Endothelial cell of umbilical vein (primary cell): ENCODE results near the gene KLK13. TPM values are rescaled to one million over a fixed set of nuclear protein-coding genes. Genes with fewer than 3 reads are reported as not detected.

Experiments
- BruUV-seq: library from RNA; stranded (reverse); fragments of 400-500 nt; replicated peaks from 2 replicates; lab custom pipeline; 2021; lab: Mats Ljungman, UMichigan
- CTCF ChIA-PET: fragments of 300-600, 350-600 bp; sonication (Branson Sonifier 250); formaldehyde crosslinking; loops from one replicate; lab custom pipeline; 2021; ENCODE audit warnings: antibody characterized with exemption, inconsistent platforms; lab: Charles Lee
- POLR2A ChIA-PET: fragments of 300-600, 350-600 bp; sonication (Branson Sonifier 250); formaldehyde crosslinking; loops from one replicate; lab custom pipeline; 2021; ENCODE audit warnings: antibody characterized with exemption, inconsistent platforms; lab: Charles Lee
- DNase-seq: peaks from one replicate; pipeline ENCODE4 v3.0.0-alpha.2; 2011; ENCODE audit warnings: low read depth, low spot score
- FAIRE-seq: peaks from 2 replicates; lab custom pipeline; 2011; peaks lifted over from hg19 to GRCh38; lab: Jason Lieb, UNC
- H2AFZ ChIP-seq: 2 replicates; pipeline ENCODE4 v1.6.0; 2012; ENCODE audit warnings: low read depth, low read length, control low read depth, inconsistent platforms
- H3K27ac ChIP-seq: 2 replicates; pipeline ENCODE4 v1.5.1; 2011; ENCODE audit warnings: low read depth, mild to moderate bottlenecking, control low read depth, low read length, moderate library complexity; ENCODE audit not compliant: insufficient read depth
- H3K27me3 ChIP-seq, 2 experiments: 2 replicates each; pipeline versions ENCODE4 v1.6.0 to v1.6.1; 2011; ENCODE audit warnings: low read length in 2 of 2, mixed read lengths in 1 of 2; ENCODE audit not compliant: control insufficient read depth in 2 of 2, insufficient read depth in 2 of 2
- H3K36me3 ChIP-seq, 2 experiments: 2 replicates in 1 of 2; 3 replicates in 1 of 2; pipeline ENCODE4 v1.5.1; 2011; ENCODE audit warnings: low read length in 2 of 2, mild to moderate bottlenecking in 1 of 2, moderate library complexity in 1 of 2; ENCODE audit not compliant: control insufficient read depth in 2 of 2, insufficient read depth in 2 of 2; ENCODE audit errors: extremely low read depth in 1 of 2
- H3K4me1 ChIP-seq: 3 replicates; pipeline ENCODE4 v1.5.1; 2011; ENCODE audit warnings: mild to moderate bottlenecking, low read length; ENCODE audit not compliant: control insufficient read depth, insufficient read depth; ENCODE audit errors: extremely low read depth
- H3K4me2 ChIP-seq: 2 replicates; pipeline ENCODE4 v1.6.1; 2011; ENCODE audit warnings: low read length, control low read depth, mixed read lengths; ENCODE audit not compliant: insufficient read depth
- H3K4me3 ChIP-seq, 3 experiments: fragments of 200-600 bp in 1 of 3; sonication (generic), shearing (Covaris generic) in 1 of 3; replicated peaks in 1 of 3; 2 replicates each; pipeline ENCODE4 v1.5.1; 2011 to 2016; ENCODE audit warnings: control low read depth in 3 of 3, low read length in 3 of 3, mild to moderate bottlenecking in 2 of 3, inconsistent platforms in 1 of 3, low read depth in 1 of 3, moderate library complexity in 1 of 3; ENCODE audit not compliant: insufficient read depth in 1 of 3
- H3K79me2 ChIP-seq: 2 replicates; pipeline ENCODE4 v1.6.0; 2012; ENCODE audit warnings: low read length, inconsistent platforms; ENCODE audit not compliant: control insufficient read depth, insufficient read depth
- H3K9ac ChIP-seq: replicated peaks from 2 replicates; pipeline ENCODE3; 2011; ENCODE audit warnings: low read length, control low read depth; ENCODE audit not compliant: insufficient read depth; ENCODE audit errors: extremely low read depth
- H3K9me1 ChIP-seq: replicated peaks from 3 replicates; pipeline ENCODE4 v1.6.0; 2011; ENCODE audit warnings: mild to moderate bottlenecking, low read length; ENCODE audit not compliant: control insufficient read depth, insufficient read depth; ENCODE audit errors: extremely low read depth
- H3K9me3 ChIP-seq: replicated peaks from 2 replicates; pipeline ENCODE4 v1.5.1; 2012; ENCODE audit warnings: low read length, inconsistent platforms; ENCODE audit not compliant: control insufficient read depth, insufficient read depth
- H4K20me1 ChIP-seq: replicated peaks from 2 replicates; pipeline ENCODE3; 2011; ENCODE audit warnings: mild to moderate bottlenecking, low read length; ENCODE audit not compliant: control insufficient read depth, insufficient read depth; ENCODE audit errors: extremely low read depth
- CTCF ChIP-seq, 2 donors: IDR thresholded peaks; 1 replicate in 1 of 2; 2 replicates in 1 of 2; pipeline ENCODE4 v1.5.1; 2011; ENCODE audit warnings: low read length in 2 of 2, mild to moderate bottlenecking in 2 of 2, moderate library complexity in 2 of 2, control low read depth in 1 of 2, inconsistent platforms in 1 of 2, low read depth in 1 of 2; ENCODE audit not compliant: insufficient read depth in 1 of 2; ENCODE audit errors: extremely low read depth in 1 of 2
- EZH2 ChIP-seq: IDR thresholded peaks from 2 replicates; pipeline ENCODE4 v1.6.1; 2012; ENCODE audit warnings: borderline replicate concordance, low read depth, mild to moderate bottlenecking, moderate library complexity, low read length, inconsistent platforms; ENCODE audit not compliant: severe bottlenecking
- FOS ChIP-seq: IDR thresholded peaks from 2 replicates; pipeline ENCODE4 v1.6.1; 2011; ENCODE audit warnings: mild to moderate bottlenecking, low read length, moderate library complexity, borderline replicate concordance; ENCODE audit not compliant: insufficient read depth
- GATA2 ChIP-seq: IDR thresholded peaks from 2 replicates; pipeline ENCODE4 v1.7.0; 2011; ENCODE audit warnings: low read depth, mild to moderate bottlenecking, moderate library complexity, mixed read lengths, low read length; ENCODE audit not compliant: insufficient read length, insufficient read depth
- JUN ChIP-seq: IDR thresholded peaks from 2 replicates; pipeline ENCODE4 v1.6.1; 2011; ENCODE audit warnings: borderline replicate concordance, low read depth; ENCODE audit not compliant: insufficient read length, insufficient read depth
- MYC ChIP-seq: IDR thresholded peaks from one replicate; pipeline ENCODE4 v1.6.1; 2011; ENCODE audit warnings: mild to moderate bottlenecking, low read depth, low read length
- POLR2A ChIP-seq: IDR thresholded peaks from 2 replicates; pipeline ENCODE4 v1.6.1; 2012; ENCODE audit warnings: low read depth, mild to moderate bottlenecking, control low read depth, low read length
- POLR2AphosphoS5 ChIP-seq: IDR thresholded peaks from 2 replicates; pipeline ENCODE4 v1.6.1; 2012; ENCODE audit warnings: low read depth, mild to moderate bottlenecking, control low read depth, low read length, moderate library complexity; ENCODE audit not compliant: insufficient read depth
- dilution Hi-C: fragments of 300-500 bp; cut with MboI; formaldehyde crosslinking; loops from one replicate; pipeline ENCODE4 v1.15.0; 2019; ENCODE audit warnings: low sequenced_read_pairs; ENCODE audit not compliant: extremely low pct_ligation_motif_present
- intact Hi-C: fragments of 100-400 bp; cut with micrococcal nuclease; formaldehyde crosslinking; loops from one replicate; pipeline ENCODE4 v1.10.0; 2022
- polyA plus RNA-seq, 4 experiments: library from polyadenylated mRNA; depleted of rRNA in 3 of 4; stranded (reverse) in 3 of 4; unstranded in 1 of 4; fragments of >200 nt; gene quantifications; 2 replicates each; pipeline versions ENCODE4 v1.2.1 to v1.2.3, GENCODE V29; 2011 to 2012; ENCODE audit warnings: missing spikeins in 1 of 4
- total RNA-seq: library from RNA; stranded (reverse); gene quantifications from 2 replicates; pipeline ENCODE4 v1.2.3, GENCODE V29; 2021
- TF ChIP-seq, protein P1 (sequence below): IDR thresholded peaks from 2 replicates; pipeline ENCODE4 v1.6.1; 2011; ENCODE audit not compliant: insufficient read depth, insufficient read length

KLK13 gene
- total and polyA plus RNA-seq, 2 donors (not counting 3 experiments of a cell fraction or from before 2014, with no cell fraction given), result not detected

DNA sequence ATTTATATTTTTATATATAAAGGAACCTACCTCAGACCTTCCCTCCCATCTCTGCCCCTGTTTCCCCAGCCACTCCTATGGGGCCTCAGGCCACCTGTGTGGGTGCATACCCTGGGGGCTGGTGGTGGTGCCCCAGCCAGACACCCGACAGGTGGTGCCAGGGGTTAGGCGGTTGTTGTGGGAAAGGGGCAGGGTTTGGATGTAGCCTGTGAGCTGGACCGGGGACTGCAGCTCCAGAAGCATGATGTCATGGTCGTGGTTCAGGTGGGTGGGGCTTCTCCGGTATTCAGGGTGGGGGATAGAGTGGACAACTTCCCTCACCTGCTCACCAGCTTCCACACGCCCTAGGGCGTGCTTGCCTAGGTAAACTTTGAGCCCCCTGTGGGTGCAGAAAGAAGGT, 5.2 kb downstream of the KLK13 start:
- dilution Hi-C loops (no loop called here), intact Hi-C loops (no loop called here)
- H2AFZ ChIP-seq, result no peak overlapping the region
- BruUV-seq, result no TSS peak
- no peak overlapping the region for H3K4me3 ChIP-seq
- H3K27ac ChIP-seq, result no peak overlapping the region
- no peaks in the 10 kb centered on the region for H4K20me1 ChIP-seq
- H3K4me2 ChIP-seq, result no peak overlapping the region
- H3K9me3 ChIP-seq, result no peaks in the 10 kb centered on the region
- FAIRE-seq (no peak), DNase-seq (no peak)
- no peaks in the 10 kb centered on the region for H3K79me2 ChIP-seq
- TF ChIP-seq POLR2A (no peak), CTCF (IDR thresholded peaks at IDR 0.05; ENCODE audit: extremely low read depth in 1 of 2, insufficient read depth in 1 of 2, low read depth in 1 of 2, low read length in 2 of 2) (no peak), MYC (no peak), POLR2AphosphoS5 (no peak), EZH2 (no peak), FOS (no peak), GATA2 (no peak), JUN (no peak)
- TF ChIP-seq, protein P1, sequence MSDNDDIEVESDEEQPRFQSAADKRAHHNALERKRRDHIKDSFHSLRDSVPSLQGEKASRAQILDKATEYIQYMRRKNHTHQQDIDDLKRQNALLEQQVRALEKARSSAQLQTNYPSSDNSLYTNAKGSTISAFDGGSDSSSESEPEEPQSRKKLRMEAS, result no peak
- H3K4me1 ChIP-seq, result no peaks in the 10 kb centered on the region
- no peaks in the 10 kb centered on the region for H3K36me3 ChIP-seq
- ChIA-PET POLR2A (no interaction called here), CTCF (no interaction called here)
- H3K27me3 ChIP-seq, result no peaks in the 10 kb centered on the region
- H3K9ac ChIP-seq, result no peak overlapping the region
- H3K9me1 ChIP-seq, result no peaks in the 10 kb centered on the region
